Subcutaneous adipose tissue (tissue), 4 donors: Measurements from ENCODE around the gene FAM53B. TPM values are rescaled to one million over a fixed set of nuclear protein-coding genes. Genes with fewer than 3 reads are reported as not detected.

ENCODE experiments used
- CTCF ChIP-seq: fragments of 450-650 bp; IDR thresholded peaks from one replicate; pipeline ENCODE4 v1.5.1; 2016; ENCODE audit warnings: low read depth, mild to moderate bottlenecking, control low read depth, antibody characterized with exemption, moderate library complexity
- total RNA-seq, 4 donors: library from RNA; depleted of rRNA; stranded (reverse); fragments of >200 nt; gene quantifications; one replicate each; pipeline ENCODE4 v1.1.0, GENCODE V29; 2016

FAM53B gene
- total RNA-seq, 4 donors from 2014 or later = 13.5 to 39.2 (median 29.5) TPM

GRCh38 chr10:124602121-124602561 is 142.0 kb downstream of the FAM53B start:
- no peak for TF ChIP-seq CTCF

GRCh38 chr10:124601431-124602120 is 142.6 kb downstream of the FAM53B start:
- no peak for TF ChIP-seq CTCF

GRCh38 chr10:124601016-124601415 is 143.2 kb downstream of the FAM53B start:
- TF ChIP-seq CTCF = no peak

GRCh38 chr10:124600051-124600880 is 143.9 kb downstream of the FAM53B start:
- TF ChIP-seq CTCF = no peak

- no peak for TF ChIP-seq CTCF
Measured at GRCh38 chr10:124599588-124600050, 144.6 kb downstream of the FAM53B start.

GRCh38 chr10:124598773-124599587 is 145.2 kb downstream of the FAM53B start:
- no peak for TF ChIP-seq CTCF
